NCI-H446 treated with DMSO at 0.1 percent for 48 hours (cell line): Measurements from ENCODE around the gene ENTPD8.
"Not testable (repeated sequence)": the region's sequence is repeated elsewhere in the genome, so short reads cannot be mapped to it uniquely, and the experiment has no call there.

Experiments used
- DNase-seq: peaks from one replicate; lab custom pipeline; 2025; lab: John Stamatoyannopoulos, UW

Gene ENTPD8

GRCh38 chr9:137394866-137395665 lies 46.1 kb downstream of the ENTPD8 start:
- no peak for DNase-seq

- DNase-seq, result no peak
These were observed 47.7 kb downstream of the ENTPD8 start for GRCh38 chr9:137393176-137394150.

- no peak for DNase-seq
These were observed 48.7 kb downstream of the ENTPD8 start for GRCh38 chr9:137392232-137393007.

GRCh38 chr9:137391411-137391754 lies 49.8 kb downstream of the ENTPD8 start:
- DNase-seq, result no peak

- DNase-seq, result no peak
These were observed 50.4 kb downstream of the ENTPD8 start for GRCh38 chr9:137390553-137391410.

- DNase-seq, result no peak
These were observed 51.8 kb downstream of the ENTPD8 start for GRCh38 chr9:137389428-137389746.

GRCh38 chr9:137388589-137389427 lies 52.3 kb downstream of the ENTPD8 start:
- no peak for DNase-seq

GRCh38 chr9:137387891-137388560 lies 53.1 kb downstream of the ENTPD8 start:
- no peak for DNase-seq

- DNase-seq, result no peak
These were observed 53.9 kb downstream of the ENTPD8 start for GRCh38 chr9:137387114-137387890.

- not testable (repeated sequence) for DNase-seq
These were observed 54.5 kb downstream of the ENTPD8 start for GRCh38 chr9:137386507-137387113.

GRCh38 chr9:137385061-137385655 lies 56.0 kb downstream of the ENTPD8 start:
- no peak for DNase-seq
